Activated CD8-positive, alpha-beta memory T cell treated with anti-CD3 and anti-CD28 coated beads, Interleukin-2, amount 50 U/mL, for 48 hours (primary cell): Measurements from ENCODE around the gene EPHB2.
A peak's percentile ranks its signal among the peaks of the same experiment; 100 is the strongest.
"Not testable (repeated sequence)": the region's sequence is repeated elsewhere in the genome, so short reads cannot be mapped to it uniquely, and the experiment has no call there.

Source experiments
- DNase-seq: peaks from one replicate; pipeline ENCODE4 v3.0.0-alpha.2; 2020

The EPHB2 gene

GRCh38 chr1:22710701-22711049, at the start of gene EPHB2:
Gene EPHB2 (plus strand): TSS chr1:22710839. CDS start chr1:22710983, 144 bp downstream.
- DNase-seq = no peak

- no peak for DNase-seq
Observed at GRCh38 chr1:22661880-22662279, 48.8 kb upstream of the EPHB2 start.

GRCh38 chr1:22662318-22662717, 48.3 kb upstream of the EPHB2 start:
- no peak for DNase-seq

GRCh38 chr1:22662986-22663408, 47.6 kb upstream of the EPHB2 start:
- no peak for DNase-seq

- DNase-seq = no peak
Observed at GRCh38 chr1:22665752-22666151, 44.9 kb upstream of the EPHB2 start.

GRCh38 chr1:22666412-22666811, 44.2 kb upstream of the EPHB2 start:
- no peak for DNase-seq

GRCh38 chr1:22668840-22669239, 41.8 kb upstream of the EPHB2 start:
- not testable (repeated sequence) for DNase-seq

GRCh38 chr1:22670352-22670975, 40.2 kb upstream of the EPHB2 start:
- no peak for DNase-seq

GRCh38 chr1:22671999-22672398, 38.6 kb upstream of the EPHB2 start:
- DNase-seq = no peak

- peak; percentile 54 for DNase-seq
Observed at GRCh38 chr1:22673486-22674409, 36.9 kb upstream of the EPHB2 start.

- no peak for DNase-seq
Observed at GRCh38 chr1:22674410-22674749, 36.3 kb upstream of the EPHB2 start.

GRCh38 chr1:22676151-22676550, 34.5 kb upstream of the EPHB2 start:
- DNase-seq = not testable (repeated sequence)

- DNase-seq = no peak
Observed at GRCh38 chr1:22676916-22677583, 33.6 kb upstream of the EPHB2 start.

- no peak for DNase-seq
Observed at GRCh38 chr1:22677931-22678896, 32.4 kb upstream of the EPHB2 start.

- DNase-seq = no peak
Observed at GRCh38 chr1:22680726-22681125, 29.9 kb upstream of the EPHB2 start.

GRCh38 chr1:22681556-22682276, 28.9 kb upstream of the EPHB2 start:
- no peak for DNase-seq

GRCh38 chr1:22683547-22683946, 27.1 kb upstream of the EPHB2 start:
- DNase-seq = no peak

GRCh38 chr1:22685591-22686059, 25.0 kb upstream of the EPHB2 start:
- DNase-seq = no peak

- no peak for DNase-seq
Observed at GRCh38 chr1:22687191-22687590, 23.4 kb upstream of the EPHB2 start.

- no peak for DNase-seq
Observed at GRCh38 chr1:22688466-22688865, 22.2 kb upstream of the EPHB2 start.

GRCh38 chr1:22689505-22689904, 21.1 kb upstream of the EPHB2 start:
- DNase-seq = no peak
